ENCODE data around the gene EVC2.
"Not testable (repeated sequence)": the region's sequence is repeated elsewhere in the genome, so short reads cannot be mapped to it uniquely, and the experiment has no call there.

The EVC2 gene

DNA sequence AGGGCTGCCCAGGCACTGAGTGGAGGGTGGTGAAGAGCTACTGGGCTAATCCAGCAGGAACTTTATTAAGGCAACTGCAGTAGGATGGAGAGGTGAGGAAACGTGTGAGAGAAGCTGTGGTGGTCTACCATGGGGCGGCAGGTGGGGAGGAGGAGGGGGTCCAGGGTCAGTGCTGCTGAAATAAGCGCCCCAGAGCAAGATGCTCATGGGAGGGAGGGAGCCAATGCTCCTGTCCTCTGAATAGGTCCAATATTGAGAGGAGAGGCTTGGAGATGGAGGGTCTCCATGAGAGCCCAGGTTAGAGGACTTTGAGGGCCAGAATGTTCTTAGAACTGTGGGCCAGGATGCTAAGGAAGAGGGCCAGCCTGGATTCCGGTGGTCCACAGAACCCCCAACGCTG lies 37.9 kb upstream of the EVC2 start:
- FAIRE-seq: no peak

DNA sequence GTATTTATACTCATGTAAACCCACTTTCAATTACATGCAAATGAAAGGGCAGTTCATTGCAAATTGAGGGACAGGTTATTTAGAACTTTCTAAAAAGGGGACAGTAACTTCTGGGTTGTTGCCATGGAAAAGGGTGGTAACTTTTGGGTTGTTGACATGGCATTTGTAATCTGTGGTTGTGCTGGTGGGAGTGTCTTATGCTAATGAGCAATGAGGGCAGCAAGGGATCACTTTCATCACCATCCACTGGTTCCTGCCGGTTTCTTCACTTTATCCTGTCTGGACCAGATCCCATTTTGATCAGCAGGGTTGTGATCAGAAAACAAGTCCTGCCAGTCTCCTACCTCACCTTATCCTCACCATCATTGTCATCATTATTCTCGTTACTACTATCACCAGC lies 34.6 kb upstream of the EVC2 start:
- no peak for FAIRE-seq

DNA sequence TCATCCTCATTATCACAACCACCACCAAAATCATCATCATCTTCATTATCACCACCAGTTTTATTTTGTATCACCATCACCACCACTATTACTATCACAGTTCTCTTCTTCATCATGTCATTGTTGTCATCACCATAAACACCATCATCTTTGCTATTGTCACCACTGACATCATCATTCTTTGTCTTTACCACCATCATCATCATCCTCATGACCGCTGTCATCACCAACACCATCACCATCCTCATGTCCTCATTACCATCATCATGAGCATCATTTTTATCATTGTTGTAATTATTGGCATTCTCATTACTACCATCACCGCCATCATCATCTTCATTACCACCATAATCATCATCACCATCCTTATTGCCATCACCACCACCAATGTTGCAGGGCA lies 34.0 kb upstream of the EVC2 start:
- FAIRE-seq: no peak

DNA sequence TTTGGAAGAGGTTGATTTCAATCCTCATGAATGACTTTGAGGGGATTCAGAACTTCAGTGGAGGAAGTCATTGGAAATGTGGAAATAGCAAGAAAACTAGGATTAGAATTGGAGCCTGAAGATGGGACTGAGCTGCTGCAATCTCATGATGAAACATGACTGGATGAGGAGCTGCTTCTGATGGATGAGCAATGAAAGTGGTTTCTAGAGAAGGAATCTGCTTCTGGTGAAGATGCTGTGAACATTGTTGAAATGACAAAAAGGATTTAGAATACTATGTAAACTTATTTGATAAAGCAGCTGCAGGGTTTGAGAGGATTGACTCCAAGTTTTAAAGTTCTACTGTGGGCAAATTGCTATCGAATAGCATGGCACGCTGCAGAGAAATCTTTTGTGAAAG lies 29.7 kb upstream of the EVC2 start:
- FAIRE-seq: no peak

GRCh38 chr4:5735463-5735862 lies 27.1 kb upstream of the EVC2 start:
- no peak for FAIRE-seq

GRCh38 chr4:5734853-5735252 lies 26.5 kb upstream of the EVC2 start:
- no peak for FAIRE-seq

GRCh38 chr4:5732158-5732557 lies 23.8 kb upstream of the EVC2 start:
- no peak for FAIRE-seq

DNA sequence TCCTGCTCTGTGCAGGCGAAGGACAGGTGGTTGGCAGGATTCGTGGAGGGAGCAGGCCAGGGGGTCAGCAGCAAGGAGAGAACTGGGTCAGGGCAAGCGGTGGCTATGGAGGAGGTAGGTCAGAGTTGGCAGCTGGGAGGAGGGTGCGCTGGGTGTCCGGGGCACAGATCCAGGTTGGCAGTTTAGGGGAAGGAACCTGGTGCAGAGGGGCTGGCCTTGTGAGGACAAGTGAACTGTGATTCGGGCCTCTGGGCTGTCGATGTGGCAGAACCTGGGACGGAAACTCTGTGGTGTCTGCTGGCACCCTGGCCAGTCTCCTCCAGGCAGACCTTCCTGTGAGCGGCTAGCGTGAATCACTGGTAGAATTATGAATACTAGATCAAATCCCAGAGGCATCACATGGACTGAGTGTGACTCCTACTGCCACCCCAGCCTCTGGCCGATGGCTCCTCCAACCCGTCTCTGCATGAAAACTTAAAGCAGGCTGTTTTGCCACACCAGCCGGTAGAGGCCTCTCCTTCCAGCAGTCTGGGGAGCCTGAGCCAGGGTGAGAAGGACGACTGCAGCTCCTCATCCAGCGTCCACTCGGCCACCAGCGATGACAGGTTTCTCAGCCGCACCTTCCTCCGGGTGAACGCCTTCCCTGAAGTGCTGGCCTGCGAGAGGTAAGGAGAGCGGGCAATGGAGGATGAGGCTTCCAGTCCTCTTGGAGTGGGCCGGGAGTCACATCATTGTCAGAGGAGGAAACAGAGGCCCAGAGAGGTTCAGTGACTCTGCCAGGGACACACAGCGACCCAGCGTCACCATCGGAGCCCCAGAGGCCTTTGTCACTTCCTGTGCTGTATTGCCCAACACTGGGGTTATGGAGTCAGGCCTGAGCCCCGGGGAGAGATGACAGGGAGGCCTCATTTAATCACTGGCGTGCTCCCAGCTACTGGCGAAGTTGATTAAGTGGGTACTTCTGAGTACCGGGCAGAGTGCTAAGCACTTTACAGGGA lies 22.9 kb upstream of the EVC2 start:
- no peak for FAIRE-seq

- no peak for FAIRE-seq
Measured at GRCh38 chr4:5730436-5730835, 22.1 kb upstream of the EVC2 start.

GRCh38 chr4:5728412-5728811 lies 20.1 kb upstream of the EVC2 start:
- FAIRE-seq: not testable (repeated sequence)

GRCh38 chr4:5724377-5724776 lies 16.0 kb upstream of the EVC2 start:
- FAIRE-seq: no peak

GRCh38 chr4:5722328-5722727 lies 14.0 kb upstream of the EVC2 start:
- FAIRE-seq: no peak

- no peak for FAIRE-seq
Measured at GRCh38 chr4:5721923-5722322, 13.6 kb upstream of the EVC2 start.

DNA sequence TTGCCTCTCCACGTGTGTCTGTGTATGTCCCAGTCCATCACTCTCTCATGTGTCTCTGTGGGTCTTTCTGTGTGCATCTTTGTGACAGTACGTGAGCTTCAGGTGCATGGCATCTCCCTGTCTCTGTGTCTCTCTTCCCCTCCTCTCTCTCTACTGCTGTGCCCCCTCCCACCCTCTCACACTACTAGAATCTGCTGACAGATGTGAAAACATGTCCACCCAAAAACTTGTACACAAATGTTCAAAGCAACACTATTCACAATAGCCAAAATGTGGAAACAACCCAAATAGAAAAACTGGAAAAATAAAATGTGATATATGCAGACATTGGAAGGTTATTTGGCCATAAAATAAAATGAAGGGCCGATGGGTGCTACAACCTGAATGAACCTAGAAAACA lies 12.6 kb upstream of the EVC2 start:
- no peak for FAIRE-seq

- FAIRE-seq: no peak
Measured at GRCh38 chr4:5720157-5720850, 11.9 kb upstream of the EVC2 start.

- no peak for FAIRE-seq
Measured at GRCh38 chr4:5719350-5720055, 11.1 kb upstream of the EVC2 start.

DNA sequence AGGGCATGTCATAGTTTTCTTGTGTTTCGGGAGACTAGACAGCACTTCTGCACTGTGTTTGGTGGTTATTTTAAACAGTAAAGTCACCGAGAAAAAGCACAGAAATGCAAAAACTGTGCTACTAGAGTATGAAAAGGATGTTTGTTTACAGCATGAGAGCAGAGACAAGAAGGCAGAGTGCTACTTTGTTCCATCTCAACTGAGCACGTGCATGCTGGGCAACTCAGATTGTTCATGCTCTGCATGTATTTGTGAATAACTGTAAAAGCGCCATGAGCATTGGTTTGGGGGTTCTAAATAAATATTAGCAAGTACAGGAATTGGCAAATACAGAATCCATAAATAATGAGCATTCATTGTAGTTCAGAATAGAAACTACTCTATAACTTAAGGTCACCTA lies 10.1 kb upstream of the EVC2 start:
- FAIRE-seq: no peak

DNA sequence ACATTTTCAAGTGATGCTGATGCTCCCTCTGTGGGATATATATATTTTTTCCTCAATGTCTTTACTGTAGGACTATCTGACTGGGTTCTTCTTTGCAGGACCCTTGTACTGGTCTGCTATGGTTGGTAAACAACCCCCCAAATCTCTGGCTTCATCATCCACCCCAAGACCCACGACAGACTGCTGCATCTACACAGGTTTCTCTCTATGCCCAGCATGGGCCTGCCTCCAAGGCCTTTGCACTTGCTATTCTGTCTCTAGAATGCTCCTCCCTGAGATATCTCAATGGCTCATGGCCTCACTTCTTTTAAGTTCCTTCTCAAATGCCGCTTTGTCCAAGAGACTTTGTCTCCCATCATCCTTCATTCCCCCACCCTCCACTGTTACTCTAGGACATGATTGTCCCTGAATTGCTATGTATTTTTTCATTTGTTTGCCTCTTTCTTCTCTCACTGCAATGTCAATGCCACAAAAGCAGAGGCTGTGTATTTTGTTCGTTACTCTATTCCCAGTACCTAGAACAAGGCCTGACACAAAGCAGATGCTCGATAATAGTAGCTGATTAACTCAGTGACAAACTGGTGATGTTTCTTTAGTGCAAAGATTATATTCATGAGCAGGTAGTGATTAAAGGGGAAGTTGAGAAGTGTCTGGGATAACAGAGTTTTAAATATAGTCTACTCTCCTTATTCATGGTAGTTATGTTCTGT lies 9.2 kb upstream of the EVC2 start:
- FAIRE-seq: no peak

DNA sequence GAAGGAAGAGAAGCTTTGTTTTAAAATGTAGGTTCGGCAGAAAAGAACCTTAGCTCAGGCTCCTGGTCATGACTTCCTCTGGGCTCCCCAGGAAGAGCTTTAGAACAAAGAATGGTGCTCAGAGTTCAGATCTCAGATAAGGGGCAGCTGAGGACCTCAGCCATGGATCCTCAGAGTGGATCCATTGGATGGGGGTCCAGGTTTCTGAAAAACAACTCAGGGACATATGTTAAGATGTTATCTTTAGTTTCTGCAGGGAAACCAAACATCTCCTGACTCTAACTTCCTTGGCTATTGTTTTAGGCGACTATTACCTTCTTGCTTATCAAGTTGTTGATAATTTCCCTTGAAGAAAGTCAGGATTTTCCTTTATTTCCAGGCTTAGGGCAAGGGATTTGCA lies 8.0 kb upstream of the EVC2 start:
- FAIRE-seq: no peak

DNA sequence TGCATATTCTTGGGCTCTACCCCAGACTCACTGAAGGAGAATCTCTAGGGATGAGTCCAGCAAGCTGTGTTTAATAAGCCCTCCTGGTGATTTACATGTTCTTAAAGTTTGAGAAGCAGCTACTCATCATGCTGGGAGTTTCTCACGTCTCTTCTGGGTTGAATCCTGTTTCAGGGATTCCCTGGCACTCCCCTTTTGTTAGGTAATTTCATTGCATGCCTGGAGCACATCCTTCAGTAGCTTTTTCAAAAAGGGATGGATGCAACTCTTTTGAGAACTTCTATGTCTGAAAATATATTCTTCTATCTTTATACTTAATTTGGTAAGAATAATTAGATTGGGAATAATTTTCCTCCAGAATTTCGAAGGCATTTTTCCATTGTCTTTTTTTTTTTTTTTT lies 7.0 kb upstream of the EVC2 start:
- no peak for FAIRE-seq

DNA sequence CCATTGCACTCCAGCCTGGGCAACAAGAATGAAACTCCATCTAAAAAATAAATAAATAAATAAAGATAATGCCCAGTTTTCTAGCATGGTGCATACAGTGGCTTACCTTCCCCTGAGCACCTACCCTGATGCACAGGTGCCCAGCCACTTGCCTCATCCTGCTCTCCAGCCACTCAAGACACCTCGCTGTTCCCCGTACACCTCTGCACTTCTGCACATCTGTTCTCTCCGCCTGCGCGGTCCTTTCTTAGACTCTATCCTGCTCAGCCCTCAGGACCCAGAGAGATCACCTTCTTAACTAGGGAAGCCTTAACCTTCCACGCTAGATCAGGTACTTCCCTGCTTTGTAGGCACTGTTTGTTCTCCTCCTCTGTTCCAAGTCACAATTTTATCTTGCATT lies 5.5 kb upstream of the EVC2 start:
- FAIRE-seq: no peak

GRCh38 chr4:5712931-5713330 lies 4.6 kb upstream of the EVC2 start:
- no peak for FAIRE-seq

DNA sequence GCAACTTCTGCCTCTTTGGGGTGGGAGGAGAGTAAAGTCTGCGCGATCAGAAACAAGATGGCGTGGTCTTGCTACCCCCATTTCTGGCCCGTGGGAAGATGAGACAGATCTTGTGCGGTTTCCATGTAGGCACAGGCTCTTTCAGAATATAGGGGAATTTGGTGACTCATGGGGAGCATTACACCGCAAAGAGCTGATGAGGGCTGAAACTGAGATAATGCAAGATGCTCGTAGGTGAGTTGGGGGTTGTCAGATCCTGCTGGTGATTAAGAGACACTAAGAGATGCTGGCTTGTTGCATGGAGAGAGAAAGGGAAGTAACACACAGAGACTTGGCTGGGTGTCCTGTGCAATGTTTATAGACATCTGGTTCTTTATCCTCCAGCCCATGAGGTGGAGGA lies 4.2 kb upstream of the EVC2 start:
- no peak for FAIRE-seq
